ENCODE data around the gene COL9A2.

GRCh38 chr1:40258445-40258769 is 58.7 kb downstream of the COL9A2 start:
- TF ChIP-seq POLR2A (IDR thresholded peaks at IDR 0.05; ENCODE audit: low read length), result no peak
- TF ChIP-seq CTCF (IDR thresholded peaks at IDR 0.05), result no peak
- TF ChIP-seq BHLHE40 (IDR thresholded peaks at IDR 0.05; ENCODE audit: low read depth, low read length), result no peak
- no peak; the same call in 1 of the 2 replicates for TF ChIP-seq PHF8 (IDR thresholded peaks at IDR 0.05; ENCODE audit: borderline replicate concordance, low read depth)
- TF ChIP-seq BCL3 (IDR thresholded peaks at IDR 0.05), result no peak

Measured in A549 (cell line).